HL-60 (cell line): ENCODE results near the gene GFER.

Source experiments
- GABPA ChIP-seq: IDR thresholded peaks from 2 replicates; pipeline ENCODE4 v1.6.1; 2012; ENCODE audit warnings: low read depth
- TF ChIP-seq, protein P1 (sequence below): IDR thresholded peaks from one replicate; pipeline ENCODE4 v1.5.1; 2011; ENCODE audit warnings: low read length, control low read depth, inconsistent platforms; ENCODE audit not compliant: insufficient read depth
- TF ChIP-seq, protein P2 (sequence below): IDR thresholded peaks from 2 replicates; pipeline ENCODE4 v1.6.1; 2012; ENCODE audit warnings: low read depth; ENCODE audit not compliant: insufficient replicate concordance

GRCh38 chr16:2032285-2033056, 48.5 kb downstream of the GFER start:
- TF ChIP-seq, protein P1, sequence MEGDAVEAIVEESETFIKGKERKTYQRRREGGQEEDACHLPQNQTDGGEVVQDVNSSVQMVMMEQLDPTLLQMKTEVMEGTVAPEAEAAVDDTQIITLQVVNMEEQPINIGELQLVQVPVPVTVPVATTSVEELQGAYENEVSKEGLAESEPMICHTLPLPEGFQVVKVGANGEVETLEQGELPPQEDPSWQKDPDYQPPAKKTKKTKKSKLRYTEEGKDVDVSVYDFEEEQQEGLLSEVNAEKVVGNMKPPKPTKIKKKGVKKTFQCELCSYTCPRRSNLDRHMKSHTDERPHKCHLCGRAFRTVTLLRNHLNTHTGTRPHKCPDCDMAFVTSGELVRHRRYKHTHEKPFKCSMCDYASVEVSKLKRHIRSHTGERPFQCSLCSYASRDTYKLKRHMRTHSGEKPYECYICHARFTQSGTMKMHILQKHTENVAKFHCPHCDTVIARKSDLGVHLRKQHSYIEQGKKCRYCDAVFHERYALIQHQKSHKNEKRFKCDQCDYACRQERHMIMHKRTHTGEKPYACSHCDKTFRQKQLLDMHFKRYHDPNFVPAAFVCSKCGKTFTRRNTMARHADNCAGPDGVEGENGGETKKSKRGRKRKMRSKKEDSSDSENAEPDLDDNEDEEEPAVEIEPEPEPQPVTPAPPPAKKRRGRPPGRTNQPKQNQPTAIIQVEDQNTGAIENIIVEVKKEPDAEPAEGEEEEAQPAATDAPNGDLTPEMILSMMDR: no peak
- TF ChIP-seq, protein P2, sequence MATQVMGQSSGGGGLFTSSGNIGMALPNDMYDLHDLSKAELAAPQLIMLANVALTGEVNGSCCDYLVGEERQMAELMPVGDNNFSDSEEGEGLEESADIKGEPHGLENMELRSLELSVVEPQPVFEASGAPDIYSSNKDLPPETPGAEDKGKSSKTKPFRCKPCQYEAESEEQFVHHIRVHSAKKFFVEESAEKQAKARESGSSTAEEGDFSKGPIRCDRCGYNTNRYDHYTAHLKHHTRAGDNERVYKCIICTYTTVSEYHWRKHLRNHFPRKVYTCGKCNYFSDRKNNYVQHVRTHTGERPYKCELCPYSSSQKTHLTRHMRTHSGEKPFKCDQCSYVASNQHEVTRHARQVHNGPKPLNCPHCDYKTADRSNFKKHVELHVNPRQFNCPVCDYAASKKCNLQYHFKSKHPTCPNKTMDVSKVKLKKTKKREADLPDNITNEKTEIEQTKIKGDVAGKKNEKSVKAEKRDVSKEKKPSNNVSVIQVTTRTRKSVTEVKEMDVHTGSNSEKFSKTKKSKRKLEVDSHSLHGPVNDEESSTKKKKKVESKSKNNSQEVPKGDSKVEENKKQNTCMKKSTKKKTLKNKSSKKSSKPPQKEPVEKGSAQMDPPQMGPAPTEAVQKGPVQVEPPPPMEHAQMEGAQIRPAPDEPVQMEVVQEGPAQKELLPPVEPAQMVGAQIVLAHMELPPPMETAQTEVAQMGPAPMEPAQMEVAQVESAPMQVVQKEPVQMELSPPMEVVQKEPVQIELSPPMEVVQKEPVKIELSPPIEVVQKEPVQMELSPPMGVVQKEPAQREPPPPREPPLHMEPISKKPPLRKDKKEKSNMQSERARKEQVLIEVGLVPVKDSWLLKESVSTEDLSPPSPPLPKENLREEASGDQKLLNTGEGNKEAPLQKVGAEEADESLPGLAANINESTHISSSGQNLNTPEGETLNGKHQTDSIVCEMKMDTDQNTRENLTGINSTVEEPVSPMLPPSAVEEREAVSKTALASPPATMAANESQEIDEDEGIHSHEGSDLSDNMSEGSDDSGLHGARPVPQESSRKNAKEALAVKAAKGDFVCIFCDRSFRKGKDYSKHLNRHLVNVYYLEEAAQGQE: no peak
- TF ChIP-seq GABPA: no peak
